IPS DF 19.7 (cell line): Measurements from ENCODE around the gene PLCE1.

Source experiments
- DNase-seq: peaks from one replicate; pipeline ENCODE4 v3.0.0-alpha.2; 2013; ENCODE audit warnings: low read depth, low spot score

PLCE1 gene

DNA sequence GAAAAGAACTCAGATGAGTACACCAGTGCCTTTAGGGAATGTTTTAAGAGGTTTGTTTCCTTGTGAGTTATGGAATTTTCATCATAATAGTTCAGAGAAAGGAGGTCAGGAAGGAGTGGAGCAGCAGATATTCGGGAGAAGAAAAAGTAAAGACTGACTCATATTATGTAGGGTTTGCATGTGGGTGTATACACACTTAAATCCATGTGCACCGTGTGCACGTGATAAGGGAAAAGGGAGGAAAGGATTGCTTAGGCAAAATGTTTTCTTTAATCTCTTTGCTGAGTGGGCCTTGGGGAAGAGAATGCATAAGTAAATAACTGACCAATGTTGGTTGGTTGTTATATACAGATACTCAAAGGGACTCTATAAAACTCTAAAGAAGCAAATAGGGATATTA lies 30.2 kb downstream of the PLCE1 start:
- no peak for DNase-seq

- no peak for DNase-seq
Observed at GRCh38 chr10:94024407-94024806, 30.7 kb downstream of the PLCE1 start.

GRCh38 chr10:94025806-94026205 lies 32.1 kb downstream of the PLCE1 start:
- no peak for DNase-seq

DNA sequence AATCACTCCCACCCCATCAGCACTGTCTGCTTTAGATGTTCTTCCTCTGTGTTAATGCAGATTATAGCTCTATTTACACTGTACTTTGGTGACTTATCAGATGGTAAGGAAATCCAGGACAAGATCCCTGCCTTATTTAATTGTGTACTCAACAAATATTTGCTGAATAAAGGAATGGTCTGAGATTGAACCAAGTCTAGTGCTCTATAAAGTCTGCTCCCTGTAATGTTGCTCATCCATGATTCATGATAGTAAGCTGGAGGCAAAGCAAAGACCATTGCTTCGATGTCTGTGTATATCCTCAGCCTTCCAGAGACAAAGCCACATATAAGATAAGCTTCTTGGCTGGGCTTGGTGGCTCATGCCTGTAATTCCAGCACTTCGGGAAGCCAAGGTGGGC lies 33.5 kb downstream of the PLCE1 start:
- no peak for DNase-seq

GRCh38 chr10:94029955-94030354 lies 36.2 kb downstream of the PLCE1 start:
- DNase-seq: no peak

DNA sequence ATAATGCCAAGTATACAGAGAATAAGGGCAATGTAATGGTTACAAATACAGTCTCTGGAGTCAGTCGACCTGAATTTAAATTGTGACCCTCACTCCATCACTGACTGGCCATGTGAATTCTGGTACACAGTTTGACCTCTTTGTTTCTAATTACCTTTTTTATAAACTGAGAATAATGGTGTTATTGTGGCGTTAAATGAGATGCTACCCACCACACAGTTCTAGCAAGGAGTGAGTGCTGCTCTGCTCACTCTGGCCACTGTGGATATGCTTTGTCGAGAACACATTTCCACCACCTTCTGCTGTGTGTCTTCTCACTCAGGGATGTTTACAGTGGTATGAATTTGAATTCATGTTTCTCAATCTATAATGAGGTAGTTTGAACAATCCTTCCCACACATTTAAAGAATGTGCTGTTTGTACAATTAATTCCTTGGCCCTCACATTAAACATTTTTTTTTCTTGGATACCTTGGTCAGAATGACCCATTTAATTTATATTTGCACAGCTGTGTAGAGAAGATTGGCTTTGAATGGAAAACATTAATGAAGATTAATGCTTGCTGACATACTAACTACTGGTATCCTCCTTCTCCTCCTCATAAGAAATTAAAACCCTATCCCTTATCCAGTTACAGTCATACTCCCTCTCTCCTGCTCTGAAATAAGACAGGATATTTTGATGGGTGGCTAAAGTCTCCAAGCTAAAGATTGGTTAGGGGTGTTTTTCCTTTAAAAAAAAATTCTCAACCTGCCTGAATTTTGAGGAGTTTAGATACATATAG lies 42.4 kb downstream of the PLCE1 start:
- no peak for DNase-seq

GRCh38 chr10:94036766-94037033 lies 43.0 kb downstream of the PLCE1 start:
- no peak for DNase-seq

DNA sequence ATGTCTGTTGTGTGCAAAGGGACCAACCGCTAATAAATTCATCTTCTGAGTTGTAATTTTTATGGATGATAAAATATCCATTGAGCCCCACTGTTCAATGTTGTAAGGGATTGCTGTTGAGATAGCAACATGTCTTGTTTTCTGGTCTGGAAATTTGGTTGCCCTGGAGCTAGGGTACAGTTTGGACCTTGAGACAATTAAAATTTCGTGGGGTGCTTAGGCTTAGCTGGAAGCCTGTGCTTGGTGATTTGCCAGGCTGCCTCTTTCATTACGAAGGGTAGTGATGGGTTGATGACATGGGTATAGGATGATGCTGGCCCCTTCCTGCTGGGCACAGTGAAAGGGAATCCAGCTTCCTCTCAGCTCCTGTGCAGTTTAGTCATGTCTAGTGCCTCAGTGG lies 43.6 kb downstream of the PLCE1 start:
- no peak for DNase-seq

GRCh38 chr10:94038024-94038423 lies 44.3 kb downstream of the PLCE1 start:
- DNase-seq: no peak

DNA sequence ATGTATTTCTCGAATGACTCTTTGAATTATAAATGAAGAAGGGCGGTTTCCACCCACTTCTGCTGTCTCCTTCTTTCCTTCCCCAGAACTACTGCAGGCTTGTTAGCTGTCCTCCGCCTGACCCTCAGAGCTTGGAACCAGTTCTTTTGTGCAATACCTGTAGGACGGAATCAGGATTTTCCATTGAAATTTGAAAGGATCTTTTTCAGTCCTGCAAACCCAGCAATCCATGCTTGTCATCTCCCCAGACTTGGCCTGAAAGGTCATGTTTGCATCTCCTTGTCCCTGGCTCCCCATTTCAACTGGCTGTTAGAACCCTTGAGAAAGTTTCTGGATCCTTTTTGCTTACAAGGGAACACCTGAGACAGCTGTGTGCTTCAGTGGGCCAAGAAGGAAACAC lies 47.5 kb downstream of the PLCE1 start:
- no peak for DNase-seq

GRCh38 chr10:94042001-94042833 lies 48.5 kb downstream of the PLCE1 start:
- DNase-seq: no peak

DNA sequence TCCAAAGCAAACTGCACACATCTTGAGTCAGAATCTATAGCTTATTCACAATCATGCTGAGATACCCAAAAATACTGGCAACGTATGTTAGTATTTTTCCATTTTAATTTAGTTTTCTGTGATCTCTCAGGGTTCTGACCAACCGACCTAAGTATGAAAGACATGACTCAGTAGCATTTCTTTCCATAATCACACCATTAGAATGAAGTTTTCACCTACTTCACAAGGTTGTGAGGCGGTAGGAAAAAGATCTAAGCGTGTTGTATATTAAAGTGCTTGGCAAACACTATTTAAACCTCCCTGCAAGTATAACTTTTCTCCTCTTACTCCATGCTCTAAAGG lies 49.1 kb downstream of the PLCE1 start:
- DNase-seq: no peak
